Bone marrow (tissue), 2 donors: Measurements from ENCODE around the gene ZNF587.
"Not testable (repeated sequence)": the region's sequence is repeated elsewhere in the genome, so short reads cannot be mapped to it uniquely, and the experiment has no call there.

ENCODE experiments used
- DNase-seq, 2 donors: peaks; one replicate each; lab custom pipeline; 2025; lab: John Stamatoyannopoulos, UW

ZNF587 gene

GRCh38 chr19:57849666-57850473 lies at the start of gene ZNF587:
Gene ZNF587 (plus strand): TSS chr19:57849859. CDS start chr19:57850039, 180 bp downstream.
- peak; percentile 33 to 62 for DNase-seq

GRCh38 chr19:57800696-57801095 lies 49.0 kb upstream of the ZNF587 start:
- no peak for DNase-seq

GRCh38 chr19:57802269-57802668 lies 47.4 kb upstream of the ZNF587 start:
- DNase-seq = no peak

GRCh38 chr19:57803265-57803593 lies 46.4 kb upstream of the ZNF587 start:
- DNase-seq = no peak

GRCh38 chr19:57803594-57804325 lies 45.9 kb upstream of the ZNF587 start:
- peak in 1 of 2 donors; percentile 14 for DNase-seq

GRCh38 chr19:57807541-57807940 lies 42.1 kb upstream of the ZNF587 start:
- DNase-seq = no peak

- DNase-seq = not testable (repeated sequence)
These were observed 39.0 kb upstream of the ZNF587 start for GRCh38 chr19:57810410-57811295.

- no peak for DNase-seq
These were observed 37.4 kb upstream of the ZNF587 start for GRCh38 chr19:57812226-57812625.

- DNase-seq = not testable (repeated sequence)
These were observed 36.5 kb upstream of the ZNF587 start for GRCh38 chr19:57812975-57813820.

GRCh38 chr19:57813919-57814504 lies 35.6 kb upstream of the ZNF587 start:
- no peak for DNase-seq

GRCh38 chr19:57814505-57815246 lies 35.0 kb upstream of the ZNF587 start, which contains the start of gene ZNF552:
Gene ZNF552 (minus strand): TSS chr19:57814913. CDS start chr19:57814743, 170 bp downstream.
- peak; percentile 29 to 89 for DNase-seq

- no peak for DNase-seq
These were observed 34.2 kb upstream of the ZNF587 start for GRCh38 chr19:57815247-57816075.

GRCh38 chr19:57816652-57817051 lies 33.0 kb upstream of the ZNF587 start:
- no peak for DNase-seq

GRCh38 chr19:57817976-57818375 lies 31.7 kb upstream of the ZNF587 start:
- DNase-seq = no peak

- no peak for DNase-seq
These were observed 31.3 kb upstream of the ZNF587 start for GRCh38 chr19:57818378-57818777.

GRCh38 chr19:57819475-57820148 lies 30.0 kb upstream of the ZNF587 start:
- peak; percentile 41 to 67 for DNase-seq

- no peak for DNase-seq
These were observed 29.1 kb upstream of the ZNF587 start for GRCh38 chr19:57820599-57820998.

- DNase-seq = not testable (repeated sequence)
These were observed 28.6 kb upstream of the ZNF587 start for GRCh38 chr19:57821095-57821494.

GRCh38 chr19:57821501-57821900 lies 28.2 kb upstream of the ZNF587 start:
- not testable (repeated sequence) for DNase-seq
